Posterior vena cava (tissue), 2 donors: Measurements from ENCODE around the gene AMACR. TPM values are rescaled to one million over a fixed set of nuclear protein-coding genes. Genes with fewer than 3 reads are reported as not detected.
"Not testable (repeated sequence)": the region's sequence is repeated elsewhere in the genome, so short reads cannot be mapped to it uniquely, and the experiment has no call there.

Source experiments
- DNase-seq: peaks from one replicate; pipeline ENCODE4 v3.0.0-alpha.2; 2020; ENCODE audit warnings: low spot score
- intact Hi-C, 2 donors: fragments of 100-400 bp; cut with DNase I; formaldehyde crosslinking; loops; one replicate each; pipeline versions ENCODE4 v1.14.1 to v1.14.2; 2022 to 2023
- total RNA-seq, 2 donors: library from RNA; stranded (reverse); fragmentation: NEBNext Ultra II Directional; extraction: Animal tissue kit (Norgen Biotek cat#: 25700); gene quantifications; one replicate each; pipeline ENCODE4 v1.2.1, GENCODE V29; 2021
- donor health status: DM: yes; HTN: yes; CAD: no.
- donor health status: DM: yes; HTN: yes; CAD: no.

The AMACR gene
- total RNA-seq, 2 donors from 2014 or later, result 6.4 to 9.4 TPM

DNA sequence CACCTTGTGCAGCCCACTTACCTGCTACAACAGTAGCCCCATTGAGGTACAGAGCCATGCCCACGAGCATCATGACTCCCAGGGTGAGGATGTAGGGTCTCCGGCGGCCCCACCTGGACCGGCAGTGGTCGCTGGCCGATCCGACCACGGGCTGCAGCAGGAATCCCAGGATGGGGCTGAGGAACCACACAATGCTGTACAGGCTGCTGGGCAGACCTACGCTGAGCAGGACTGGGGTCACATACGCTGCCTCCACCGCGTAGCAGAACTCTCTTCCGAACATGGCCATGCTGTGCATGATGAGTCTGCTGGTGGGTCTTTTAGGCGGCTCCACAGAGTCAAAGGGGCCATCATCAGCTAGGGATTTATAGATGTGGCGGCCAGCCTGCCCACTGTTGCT is 23.7 kb downstream of the AMACR start:
- DNase-seq, result no peak
- intact Hi-C loops, result no loop called here

DNA sequence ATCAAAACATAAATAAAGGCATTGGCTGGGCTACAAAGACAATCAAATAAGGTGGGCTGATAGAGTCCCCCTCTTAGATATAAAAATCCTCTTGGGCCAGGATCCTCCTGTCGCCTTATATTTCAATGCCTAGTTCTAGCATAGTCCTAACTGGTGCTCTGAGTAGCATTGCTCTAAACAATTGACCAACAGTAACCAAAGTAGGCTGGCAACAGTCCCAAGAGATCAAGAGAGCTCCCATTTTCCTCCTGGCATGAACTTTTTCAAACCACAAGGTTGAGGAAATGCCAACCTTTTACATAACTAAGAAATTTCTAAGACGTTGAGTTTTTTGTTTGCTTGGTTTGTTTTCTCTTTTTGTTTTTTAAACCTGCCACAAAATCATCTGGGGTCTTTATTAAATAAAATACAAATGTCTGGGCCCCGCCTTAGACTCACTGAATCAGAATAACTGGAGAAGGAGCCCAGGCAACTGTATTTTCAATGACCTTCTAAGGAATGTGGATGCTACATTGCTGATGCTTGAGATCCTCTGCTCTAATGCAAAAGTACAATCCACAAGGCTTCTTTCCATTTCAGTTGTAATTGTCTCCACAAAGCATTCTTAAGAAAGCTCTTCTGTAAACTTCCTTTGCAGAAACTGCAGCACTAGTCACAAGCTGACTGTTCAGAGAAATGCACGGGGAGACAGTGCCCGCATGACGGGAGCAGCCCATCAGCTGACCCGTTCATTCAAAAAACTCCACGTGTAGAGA is 26.3 kb downstream of the AMACR start:
- intact Hi-C loops, result no loop called here
- DNase-seq, result no peak

DNA sequence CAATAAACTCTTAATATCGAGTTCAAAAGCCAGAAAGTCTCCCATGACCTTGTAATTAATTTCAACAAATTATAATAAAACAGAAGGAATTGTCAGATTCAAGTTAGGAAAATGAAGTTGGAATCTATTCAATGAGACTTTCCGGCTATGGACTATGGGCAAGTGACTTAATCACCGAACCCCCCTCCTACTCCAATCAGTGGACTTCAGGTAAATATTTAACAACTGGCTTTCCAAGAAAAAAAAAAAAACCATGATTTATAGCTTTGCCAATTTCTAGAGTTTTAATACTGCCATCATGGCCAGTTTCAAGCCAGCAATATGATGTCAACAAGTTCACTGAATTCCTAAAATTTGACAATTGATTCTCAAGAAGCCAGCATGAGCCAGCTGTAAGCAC is 27.8 kb downstream of the AMACR start:
- DNase-seq, result no peak

DNA sequence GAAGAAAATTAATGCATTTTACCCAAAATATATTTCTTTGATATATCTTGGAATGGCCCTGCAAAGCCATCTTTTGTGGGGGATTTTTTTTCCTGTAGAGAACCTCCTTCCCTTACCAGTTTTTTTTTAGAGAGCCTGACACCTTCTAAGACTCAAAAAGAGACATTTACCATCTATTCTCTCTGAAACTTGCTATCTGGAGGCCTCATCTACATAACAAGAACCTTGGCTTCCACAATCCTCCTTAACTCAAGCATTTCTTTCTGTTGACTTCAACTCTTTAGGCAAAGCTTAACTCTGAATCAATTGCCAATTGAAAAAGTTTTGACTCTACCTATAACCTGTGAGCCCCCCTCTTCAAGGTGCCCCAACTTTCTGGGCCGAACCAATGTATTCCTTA is 29.5 kb downstream of the AMACR start:
- DNase-seq, result no peak
- intact Hi-C loops, result no loop called here

More for the DNA sequence above, 27.8 kb downstream of the AMACR start:
- intact Hi-C loops, result no loop called here

DNA sequence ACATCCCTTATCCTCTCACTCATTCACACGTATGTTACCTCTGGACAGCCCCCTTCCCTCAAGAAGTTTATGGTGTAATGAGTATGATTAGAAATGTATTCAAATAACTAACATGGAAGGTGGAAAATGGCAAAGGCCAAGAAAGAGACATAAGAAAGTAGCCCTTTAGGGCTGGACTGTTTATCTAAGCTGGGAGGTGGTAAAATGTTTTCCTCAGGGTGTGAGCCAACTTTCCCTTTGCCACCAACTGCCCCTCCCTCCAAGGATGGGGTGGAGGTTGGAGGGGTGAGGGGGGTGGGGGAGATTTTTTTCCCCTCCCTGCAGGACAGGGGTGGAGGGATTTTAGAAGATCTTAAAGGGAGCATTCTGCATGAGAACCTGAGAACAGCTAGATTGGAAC is 31.5 kb downstream of the AMACR start:
- intact Hi-C loops, result no loop called here
- DNase-seq, result no peak

DNA sequence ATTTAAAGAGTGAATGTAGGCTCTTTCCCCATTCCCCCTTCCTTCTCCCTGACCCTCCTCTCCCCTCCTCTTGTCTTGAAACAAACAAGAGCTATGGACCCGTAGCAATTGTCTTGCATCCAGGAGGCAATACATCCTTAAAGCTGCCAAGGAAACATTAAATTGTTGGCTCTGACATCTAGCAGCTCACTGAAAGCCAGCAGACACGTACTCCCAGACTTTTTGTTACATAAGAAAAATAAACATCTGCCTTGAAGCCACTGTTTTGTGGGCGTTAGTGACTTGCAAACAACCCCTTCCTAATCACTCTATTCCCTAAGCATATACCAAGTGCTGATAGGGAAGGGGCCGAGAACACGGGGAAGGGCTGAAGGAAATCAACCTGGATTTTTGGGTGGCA is 32.0 kb downstream of the AMACR start:
- DNase-seq, result no peak
- intact Hi-C loops, result no loop called here

DNA sequence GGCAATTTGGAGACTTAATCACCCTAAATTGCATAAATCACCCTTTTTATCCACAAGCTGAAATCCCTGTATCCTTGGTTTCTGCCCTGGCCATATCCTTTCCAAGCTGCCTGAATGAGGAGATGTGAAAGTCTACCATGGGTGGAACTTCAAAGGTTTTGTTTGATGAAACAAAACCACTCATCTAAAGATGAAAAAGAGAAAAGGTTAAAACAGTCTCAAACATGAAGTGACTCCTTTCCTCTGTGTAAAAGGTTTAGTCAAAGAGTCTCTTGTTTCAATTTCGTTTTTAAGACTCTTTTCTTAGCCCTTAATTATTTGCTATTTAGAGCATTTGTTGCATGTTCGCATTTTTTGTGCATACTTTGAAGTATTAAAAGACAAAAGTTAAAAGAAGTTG is 34.6 kb downstream of the AMACR start:
- no peak for DNase-seq

DNA sequence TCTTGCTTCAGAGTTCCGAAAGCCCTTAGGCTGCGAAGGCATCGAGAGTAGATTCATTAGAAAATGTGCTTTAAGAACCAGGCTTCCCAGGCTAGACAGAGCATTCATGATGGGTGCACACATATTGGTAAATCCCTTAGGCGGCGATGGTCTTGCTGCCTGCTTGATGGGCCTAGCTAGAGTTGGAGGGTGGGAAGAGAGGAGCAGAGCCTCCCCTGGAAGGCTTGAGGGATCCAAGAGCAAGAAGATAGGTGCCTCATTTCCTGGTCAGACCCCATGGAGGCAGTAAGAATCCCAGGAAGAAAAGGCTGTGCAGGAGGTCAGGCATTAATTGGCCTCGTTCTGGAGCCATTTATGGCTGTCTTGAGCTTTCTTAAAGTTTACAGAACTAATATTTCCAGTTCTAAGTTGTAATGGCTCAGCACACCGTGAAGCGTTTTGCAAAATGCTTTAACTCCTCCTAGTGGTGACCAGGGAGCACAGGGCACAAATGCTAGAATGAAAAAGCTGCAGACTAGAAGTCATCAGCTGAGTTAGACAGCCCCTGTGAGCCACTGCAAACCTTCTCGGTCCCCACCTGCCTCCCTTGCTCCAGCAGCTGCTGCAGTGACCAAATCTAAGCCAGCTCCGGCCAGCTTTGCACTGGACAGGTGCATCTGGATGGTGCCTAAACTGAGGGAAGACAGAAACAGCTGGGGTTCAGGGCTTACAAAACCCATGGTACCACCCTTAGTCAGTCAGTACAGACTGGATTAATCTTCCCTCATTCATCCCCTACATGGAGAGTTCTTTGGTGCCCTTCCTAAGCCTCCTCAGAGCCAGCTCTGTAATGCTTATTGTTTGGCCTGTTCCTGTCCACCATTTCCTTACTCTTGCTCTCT is 38.0 kb downstream of the AMACR start:
- intact Hi-C loops, result no loop called here
- no peak for DNase-seq

More for the DNA sequence above, 34.6 kb downstream of the AMACR start:
- intact Hi-C loops, result no loop called here

DNA sequence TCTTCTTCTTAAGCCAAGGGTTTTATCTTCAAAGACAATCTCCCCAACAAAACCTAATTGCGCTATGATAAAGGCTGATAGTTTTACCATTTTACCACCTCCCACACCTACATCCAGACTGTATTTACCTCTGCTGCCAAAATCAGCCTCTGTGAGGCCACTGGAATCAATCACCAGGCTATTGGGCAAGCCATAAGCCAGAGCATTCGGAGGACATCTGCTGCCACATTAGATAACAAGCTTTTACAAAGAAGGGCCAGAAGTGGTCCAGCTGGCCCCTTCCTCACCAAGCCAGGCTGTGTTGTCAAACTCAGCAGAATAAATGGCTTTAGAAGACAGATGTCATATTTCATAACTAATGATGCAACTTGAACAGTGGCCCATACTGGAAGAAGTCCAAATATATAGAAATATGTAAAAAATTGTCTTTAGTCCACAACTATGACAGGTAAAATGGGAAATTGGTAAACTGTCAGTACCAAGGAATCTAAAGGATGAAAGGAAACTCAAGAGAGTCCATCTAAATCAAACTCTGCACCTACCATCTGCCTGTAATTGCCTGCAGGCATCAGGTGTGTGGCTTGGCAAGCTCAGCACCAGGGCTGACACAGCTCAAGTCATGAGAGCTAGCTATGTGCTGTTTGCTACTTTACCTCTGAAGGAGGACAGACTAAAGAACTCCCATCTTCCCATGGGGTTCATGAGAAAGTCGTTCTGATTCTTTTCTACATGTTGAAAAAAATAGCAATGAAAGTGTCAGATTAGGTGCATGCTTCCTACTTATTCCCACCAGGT is 39.4 kb downstream of the AMACR start:
- no peak for DNase-seq

DNA sequence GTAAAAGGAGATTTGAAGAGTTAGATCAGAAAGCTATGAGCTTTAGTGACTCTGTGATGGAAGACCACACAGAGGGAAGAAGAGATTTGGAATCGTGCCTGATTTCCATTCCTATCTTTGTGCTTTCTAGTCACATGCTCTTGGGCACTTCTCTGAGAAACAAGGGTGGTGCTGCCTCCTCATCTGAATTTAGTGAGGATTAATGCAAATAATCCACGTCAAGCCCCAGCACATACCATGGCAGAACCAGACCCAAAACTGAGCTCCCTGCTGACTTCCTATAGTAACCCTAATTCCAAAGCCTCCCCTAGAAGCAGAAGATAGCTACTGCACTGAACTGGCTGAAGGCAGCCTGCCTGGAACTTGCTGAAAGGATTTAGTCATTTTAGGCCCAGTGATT is 41.0 kb downstream of the AMACR start:
- no peak for DNase-seq
- intact Hi-C loops, result no loop called here

More for the DNA sequence above, 39.4 kb downstream of the AMACR start:
- intact Hi-C loops, result no loop called here

DNA sequence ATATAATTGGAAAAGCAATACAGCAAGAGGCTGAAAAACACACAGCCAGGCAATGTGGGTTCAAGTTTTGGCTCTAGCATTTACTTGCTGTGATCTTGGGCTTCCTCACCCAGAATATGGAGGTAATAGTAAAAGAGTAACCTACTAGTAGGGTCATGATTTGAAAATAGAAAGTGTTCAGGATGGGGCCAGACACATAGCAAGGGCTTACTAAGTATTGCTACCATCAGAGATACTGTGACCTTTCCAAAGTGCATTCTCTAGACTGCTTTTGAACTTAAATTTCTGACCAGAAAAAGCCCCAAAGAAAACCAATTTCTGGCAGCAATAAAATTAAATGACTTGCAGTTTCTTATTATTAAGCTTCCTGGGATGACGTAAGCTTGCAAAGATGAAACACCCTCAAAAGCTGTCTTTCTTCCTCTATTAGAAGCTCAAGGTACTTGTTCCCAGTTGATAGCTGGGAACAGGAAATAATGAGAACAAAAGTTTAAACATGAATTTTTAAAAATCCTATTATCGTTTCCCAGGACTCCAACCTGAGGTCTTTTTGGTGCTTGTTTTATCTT is 43.6 kb downstream of the AMACR start:
- intact Hi-C loops, result no loop called here
- DNase-seq, result no peak

DNA sequence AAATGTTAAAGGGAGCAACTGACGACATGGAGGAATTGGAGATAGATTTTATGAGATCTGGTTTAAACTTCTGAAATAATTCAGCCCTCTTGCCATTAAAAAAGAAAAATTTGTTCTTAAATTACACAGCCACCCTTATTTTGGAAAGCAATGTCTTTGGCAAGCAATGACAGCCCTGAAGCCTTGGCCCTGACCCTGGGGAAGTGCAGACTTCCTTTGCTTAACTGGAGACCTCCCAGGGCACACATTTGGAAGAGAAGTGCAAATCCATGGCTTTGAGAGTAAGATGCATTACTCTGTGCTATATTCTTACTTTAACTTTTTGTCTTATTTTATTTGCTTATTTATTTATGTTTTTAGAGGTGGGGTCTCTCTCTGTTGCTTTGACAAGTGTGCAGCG is 49.7 kb downstream of the AMACR start:
- intact Hi-C loops, result no loop called here
- DNase-seq, result no peak

DNA sequence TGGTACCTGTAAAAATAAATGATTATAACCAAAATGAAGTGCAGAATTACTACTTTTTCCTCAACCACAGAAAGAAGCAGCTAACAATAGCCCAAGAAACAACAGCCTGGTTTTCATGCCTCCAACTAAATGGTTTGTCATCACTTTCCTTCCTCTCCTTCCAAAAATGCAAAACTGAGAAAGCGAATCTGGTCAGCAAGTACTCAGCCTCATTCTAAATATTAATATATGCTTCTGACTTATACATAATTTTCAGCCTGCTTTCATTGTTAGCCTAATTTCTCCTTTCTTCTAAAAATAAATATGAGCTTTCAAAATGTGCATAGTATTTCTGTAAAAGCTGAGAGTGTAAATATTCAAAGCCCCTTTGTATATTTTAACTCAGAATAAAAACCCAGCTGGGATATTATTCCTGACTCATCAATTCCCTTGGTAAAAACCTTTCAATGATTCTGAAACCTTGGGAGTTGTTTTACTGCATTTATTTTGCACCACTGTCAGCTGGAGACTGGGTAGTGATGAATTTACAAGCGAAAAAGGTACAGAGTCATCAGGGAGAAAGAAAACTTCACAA is 50.2 kb downstream of the AMACR start:
- DNase-seq, result no peak
- intact Hi-C loops, result no loop called here

DNA sequence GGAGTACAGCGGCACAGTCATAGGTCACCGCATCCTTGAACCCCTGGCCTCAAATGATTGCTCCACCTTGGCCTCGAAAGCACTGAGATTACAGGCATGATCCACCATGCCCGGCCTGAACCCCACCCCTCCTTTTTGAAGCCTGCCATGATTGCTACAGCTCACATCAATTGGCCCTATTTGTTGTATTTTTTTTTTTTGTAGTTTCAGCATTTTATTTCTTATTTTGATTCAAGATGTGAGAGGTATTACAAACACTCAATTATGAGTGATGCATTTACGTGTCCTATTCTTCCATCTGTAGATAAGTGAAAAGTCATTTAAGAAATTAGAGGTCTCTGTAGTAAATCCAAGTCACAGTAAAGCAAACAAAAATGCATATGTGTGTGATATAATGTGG is 55.7 kb downstream of the AMACR start:
- intact Hi-C loops, DNase-seq: not testable (repeated sequence)

DNA sequence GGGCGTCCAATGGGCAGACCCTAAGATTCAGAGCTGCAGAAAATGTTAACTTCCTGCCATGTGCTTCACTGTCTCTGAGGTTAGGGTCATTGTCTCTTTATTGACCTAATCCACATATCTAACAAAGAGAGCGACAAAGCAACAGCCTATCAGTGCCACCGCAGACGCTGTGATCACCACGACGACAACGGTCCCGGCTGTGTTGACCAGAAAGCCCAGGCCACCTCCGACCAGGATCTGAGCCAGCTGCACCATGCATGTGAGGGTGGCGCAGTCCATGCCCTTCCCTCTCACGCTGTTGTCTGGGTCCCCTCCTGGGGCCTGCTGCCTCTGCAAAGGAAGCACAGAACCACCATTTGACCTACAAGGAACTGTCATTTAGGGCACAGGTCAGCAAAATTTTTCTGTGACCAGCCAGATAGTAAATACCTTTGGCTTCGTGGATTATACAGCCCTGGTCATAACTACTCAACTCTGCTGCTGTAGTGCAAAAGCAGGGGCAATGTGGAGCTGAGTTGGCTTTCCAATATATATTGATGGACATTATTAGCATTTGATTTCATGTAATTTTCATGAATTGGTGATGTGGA is 63.2 kb downstream of the AMACR start:
- intact Hi-C loops, result no loop called here
- DNase-seq, result no peak

DNA sequence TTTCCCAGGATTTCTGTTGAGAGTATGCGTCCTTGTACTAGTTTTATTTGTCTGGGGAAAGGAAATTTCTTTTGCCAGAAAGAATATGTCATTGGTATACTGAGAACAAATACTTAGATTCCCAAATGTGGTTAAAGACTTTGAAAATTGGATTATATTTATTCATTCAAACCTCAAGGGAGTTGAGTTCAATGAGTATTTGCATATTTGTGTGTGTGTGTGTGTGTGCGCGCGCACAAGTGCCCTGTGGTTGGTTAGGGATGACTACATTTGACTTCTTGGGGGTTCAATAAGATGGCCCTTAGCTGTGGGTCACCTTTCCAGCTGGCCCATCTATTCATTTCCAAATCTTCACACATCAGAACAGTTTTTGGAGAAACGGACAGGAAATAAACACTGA is 66.8 kb downstream of the AMACR start:
- intact Hi-C loops, result no loop called here
- DNase-seq, result no peak

DNA sequence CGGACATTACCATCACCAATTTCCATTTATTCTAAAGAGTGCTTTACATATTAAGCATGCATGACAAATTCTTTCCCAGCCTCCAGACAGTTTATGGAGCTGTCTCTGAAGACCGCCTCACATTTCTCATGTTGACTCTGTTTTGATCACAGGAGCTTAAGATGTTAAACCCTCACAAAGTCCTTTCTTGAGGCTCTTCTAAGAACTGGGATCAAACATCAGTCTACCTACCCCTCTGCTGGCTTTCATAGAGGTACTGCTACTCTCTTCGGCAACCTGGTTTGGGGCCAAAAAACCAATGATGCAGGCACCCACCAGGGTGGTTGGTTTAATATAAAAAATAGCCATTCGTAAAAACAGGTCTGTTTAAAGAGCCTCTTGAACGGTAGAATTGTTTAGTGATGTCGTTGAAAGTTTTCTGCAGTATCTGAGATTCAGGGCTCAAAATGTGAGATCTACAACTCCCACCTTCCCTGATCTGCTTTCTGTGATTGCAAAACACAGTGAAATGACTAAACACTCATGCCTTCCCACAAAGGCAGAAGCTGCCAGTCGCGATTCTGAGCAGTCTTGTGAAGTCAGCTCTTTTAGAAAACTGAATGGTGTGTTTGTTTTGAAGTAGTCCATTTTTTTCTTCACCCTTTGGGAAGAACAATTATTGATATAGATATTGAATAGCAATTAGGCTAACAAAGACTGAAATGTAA is 68.1 kb downstream of the AMACR start:
- DNase-seq, result no peak

DNA sequence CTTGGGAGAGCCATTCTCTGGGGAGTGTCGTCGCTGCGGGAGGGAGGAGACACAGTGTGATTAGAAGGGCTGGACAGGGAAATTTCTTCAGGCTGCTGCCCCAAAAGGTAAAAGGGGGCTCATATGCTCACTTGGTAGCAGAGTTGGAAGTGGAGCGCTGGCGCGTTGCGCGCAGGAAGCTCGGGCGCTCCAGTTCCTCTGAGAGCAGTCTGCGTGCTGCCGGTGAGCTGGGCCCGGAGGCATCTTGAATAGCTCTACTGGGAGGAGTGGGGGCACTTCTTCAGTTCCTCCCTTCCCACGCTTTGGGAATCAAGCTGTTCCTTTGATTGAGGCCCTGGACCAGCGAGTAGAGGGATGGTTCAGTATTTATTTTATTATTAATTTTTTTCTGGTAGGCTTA is 69.0 kb downstream of the AMACR start:
- DNase-seq, result peak; percentile 75
- intact Hi-C loops, result no loop called here

More for the DNA sequence above, 68.1 kb downstream of the AMACR start:
- intact Hi-C loops, result no loop called here
